Esophagus squamous epithelium (tissue), 4 donors: ENCODE data around the gene KLHDC9.

Experiments used
- CTCF ChIP-seq, 6 experiments: fragments of 450-650 bp in 4 of 6; fragments of 200-600 bp in 2 of 6; sonication (generic) in 2 of 6; IDR thresholded peaks; one replicate each; pipeline ENCODE4 v1.5.1; 2016 to 2019; ENCODE audit warnings: antibody characterized with exemption in 6 of 6, mild to moderate bottlenecking in 4 of 6, moderate library complexity in 4 of 6
- POLR2A ChIP-seq, 4 donors: fragments of 450-650 bp; IDR thresholded peaks; one replicate each; pipeline ENCODE4 v1.6.1; 2017; ENCODE audit warnings: antibody characterized with exemption in 4 of 4, mild to moderate bottlenecking in 4 of 4, moderate library complexity in 3 of 4

- TF ChIP-seq CTCF (IDR thresholded peaks at IDR 0.05) (no peak), POLR2A (IDR thresholded peaks at IDR 0.05) (no peak)
Measured at GRCh38 chr1:161082483-161082882, 15.7 kb upstream of the KLHDC9 start.
